HG03520 (cell line): ENCODE results near the gene GNG12.

Experiments used
- ATAC-seq: cut with Tn5 transposase; IDR thresholded peaks from one replicate; pipeline ENCODE4 v1.9.1; 2021; ENCODE audit warnings: mild to moderate bottlenecking, moderate library complexity; ENCODE audit not compliant: unreplicated experiment

GNG12 gene

DNA sequence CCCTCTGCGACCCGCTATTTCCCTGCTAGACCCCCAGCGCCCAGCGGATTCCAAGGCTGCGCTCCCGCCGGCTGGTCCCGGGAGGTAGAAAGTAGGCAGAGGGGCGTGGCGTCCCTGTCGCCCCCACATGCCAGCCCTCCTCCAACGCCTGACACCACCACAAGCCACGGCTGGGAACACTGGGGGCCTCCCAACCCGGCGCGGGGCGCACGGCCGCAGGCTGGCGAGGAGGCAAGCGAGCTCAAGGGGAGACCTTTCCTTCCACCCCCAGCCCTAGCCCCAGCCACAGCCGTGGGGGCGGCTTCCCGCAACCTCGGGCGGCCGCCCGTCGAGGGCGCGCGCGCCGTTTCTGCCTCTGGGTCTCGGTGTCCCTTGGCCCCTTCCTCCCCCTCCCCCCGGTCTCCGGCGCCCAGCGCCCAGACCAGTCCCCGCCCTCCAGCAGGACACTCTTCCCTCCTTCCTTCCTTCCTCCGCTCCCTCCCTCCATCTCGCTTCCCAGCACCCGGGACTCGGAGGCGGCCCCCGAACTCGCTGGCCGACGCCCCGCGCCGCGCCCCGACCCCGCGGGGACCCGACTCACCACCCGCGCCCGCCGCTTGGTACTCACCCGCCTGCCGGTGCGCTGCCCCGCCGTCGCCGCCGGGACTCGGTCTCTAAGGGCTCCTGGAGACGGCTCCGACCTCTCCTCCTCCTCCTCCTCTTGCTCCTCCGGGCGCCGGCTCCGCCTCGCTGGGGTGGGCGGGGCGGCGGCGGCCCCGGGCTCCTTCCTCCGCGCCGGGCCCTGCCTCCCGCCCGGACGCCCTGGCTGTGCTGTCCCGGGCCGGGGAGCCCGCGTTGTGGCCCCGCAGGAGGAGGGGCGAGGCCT is at the start of gene GNG12:
GNG12 (minus strand) TSS at position 731 of the 865 bp plus-strand sequence. CDS start 125,781 bp downstream, outside the sequence.
- no peak for ATAC-seq

DNA sequence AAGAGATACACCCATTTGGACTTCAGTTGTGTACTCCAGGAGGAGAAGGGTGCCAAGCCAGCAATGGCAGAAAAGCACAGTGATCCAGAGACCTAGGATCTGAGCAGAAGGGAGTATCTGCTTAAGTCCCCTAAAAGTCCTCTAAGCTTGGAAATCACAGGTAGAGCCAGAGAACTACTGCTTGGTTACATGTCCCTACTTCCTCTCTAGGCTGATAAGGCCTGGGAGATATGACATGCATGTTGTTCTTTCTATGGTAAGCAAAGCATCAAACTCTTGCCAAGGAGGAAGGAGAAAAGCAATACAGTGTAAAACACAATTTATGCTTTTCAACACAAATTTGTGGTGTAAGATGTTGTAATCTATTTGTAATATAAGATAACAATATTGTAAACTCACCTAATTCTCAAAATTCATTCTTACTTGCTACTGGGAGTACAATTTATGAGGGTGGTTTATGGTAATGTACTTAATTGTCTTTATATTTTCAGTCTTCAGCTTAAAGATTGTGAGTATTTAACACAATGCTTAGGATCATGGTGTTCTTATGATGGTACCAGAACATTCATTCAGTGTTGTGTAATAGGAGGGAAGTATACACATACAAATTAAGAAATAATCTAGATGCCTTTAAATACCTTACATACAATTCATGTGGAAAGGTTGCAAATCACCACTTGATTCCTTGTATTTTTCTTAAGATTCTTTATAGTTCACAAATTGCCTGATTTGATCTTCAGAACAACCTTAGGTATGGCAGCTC is 49.1 kb upstream of the GNG12 start:
- ATAC-seq: no peak

DNA sequence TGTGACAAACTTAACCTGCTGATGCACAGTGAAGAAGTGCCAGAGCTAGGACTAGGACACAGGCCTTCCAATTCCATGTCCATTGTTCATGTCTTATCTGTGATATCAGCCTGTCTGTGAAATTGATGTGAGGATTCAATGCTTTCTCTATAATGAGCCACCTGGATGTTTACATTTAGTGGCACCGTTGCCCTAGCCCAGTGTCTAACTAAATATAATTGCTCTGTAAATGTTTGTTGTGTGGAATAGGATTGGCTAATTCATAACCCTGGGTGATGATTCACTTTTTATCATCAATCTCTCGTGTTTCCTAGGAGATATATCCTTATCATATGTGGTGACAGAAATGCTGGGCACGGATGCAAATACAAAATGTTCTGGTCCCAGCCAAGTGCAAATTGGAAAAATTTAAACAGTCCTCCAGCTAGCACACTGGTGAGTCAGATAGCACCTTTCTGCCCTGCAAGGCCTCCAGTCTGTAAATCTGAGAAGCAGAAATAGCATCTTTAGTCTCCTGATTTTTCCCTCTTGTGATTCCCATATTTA is 46.9 kb upstream of the GNG12 start:
- no peak for ATAC-seq

DNA sequence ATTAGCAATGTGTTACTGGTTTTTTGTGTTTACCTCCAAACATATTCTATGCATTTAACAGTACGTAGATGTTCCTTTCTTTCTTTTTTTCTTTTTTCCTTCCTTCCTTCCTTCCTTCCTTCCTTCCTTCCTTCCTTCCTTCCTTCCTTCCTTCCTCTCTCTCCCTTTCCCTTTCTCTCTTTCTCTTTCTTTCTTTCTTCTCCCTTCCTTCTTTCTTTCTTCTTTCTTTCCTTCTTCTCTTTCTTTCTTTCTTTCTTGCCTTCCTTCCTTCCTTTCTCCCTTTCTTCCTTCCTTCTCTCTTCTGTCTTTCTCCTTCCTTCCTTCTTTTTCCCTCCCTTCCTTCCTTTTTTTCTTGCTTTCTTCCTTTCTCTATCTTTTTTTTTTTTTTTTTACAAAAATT is 46.2 kb upstream of the GNG12 start:
- ATAC-seq: no peak

DNA sequence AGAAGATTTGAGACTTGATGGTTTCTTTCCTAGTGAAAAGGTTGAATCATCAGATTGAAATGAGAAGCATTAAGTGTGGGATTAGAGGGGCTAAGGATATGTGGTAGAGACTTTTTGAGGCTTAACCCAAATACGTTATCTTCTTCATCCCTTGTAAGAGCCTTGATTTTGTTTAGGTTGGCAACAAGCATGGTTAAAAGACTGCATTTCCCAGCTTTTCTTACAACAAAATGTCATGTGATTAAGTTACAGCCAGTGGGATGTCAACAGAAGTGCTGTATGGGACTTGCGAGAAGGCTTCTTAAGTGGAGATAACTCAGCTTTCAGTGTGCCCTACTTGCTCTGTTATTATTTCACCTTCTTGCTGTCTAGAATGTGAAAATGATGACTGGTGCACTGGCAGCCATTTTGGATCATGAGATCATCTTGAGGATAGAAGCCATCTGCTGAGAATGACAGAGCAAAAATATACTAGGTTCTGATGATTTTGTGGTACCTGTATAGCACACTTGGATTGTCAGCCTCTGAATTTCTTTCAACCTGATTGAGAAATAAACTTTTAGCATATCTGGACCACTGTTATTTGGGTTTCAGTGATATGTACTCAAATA is 41.3 kb upstream of the GNG12 start:
- ATAC-seq: no peak

DNA sequence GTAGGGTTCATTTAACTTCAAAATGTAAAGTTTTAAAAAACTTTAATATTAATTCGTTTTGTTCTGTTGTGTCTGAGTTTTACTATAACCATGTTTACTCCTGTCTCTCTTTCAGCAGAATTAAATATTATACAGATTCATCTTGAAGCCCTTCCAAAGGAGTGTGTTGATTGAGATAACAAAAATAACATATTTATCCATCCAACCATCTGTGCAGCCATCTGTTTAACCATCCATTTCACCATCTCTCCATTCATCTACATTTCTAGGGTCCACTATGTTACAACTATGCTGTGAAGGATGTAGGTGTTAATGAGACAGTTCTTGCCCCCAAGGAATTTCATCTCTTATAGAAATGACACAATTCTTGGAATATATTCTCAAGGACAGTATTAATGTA is 36.0 kb upstream of the GNG12 start:
- ATAC-seq: no peak

DNA sequence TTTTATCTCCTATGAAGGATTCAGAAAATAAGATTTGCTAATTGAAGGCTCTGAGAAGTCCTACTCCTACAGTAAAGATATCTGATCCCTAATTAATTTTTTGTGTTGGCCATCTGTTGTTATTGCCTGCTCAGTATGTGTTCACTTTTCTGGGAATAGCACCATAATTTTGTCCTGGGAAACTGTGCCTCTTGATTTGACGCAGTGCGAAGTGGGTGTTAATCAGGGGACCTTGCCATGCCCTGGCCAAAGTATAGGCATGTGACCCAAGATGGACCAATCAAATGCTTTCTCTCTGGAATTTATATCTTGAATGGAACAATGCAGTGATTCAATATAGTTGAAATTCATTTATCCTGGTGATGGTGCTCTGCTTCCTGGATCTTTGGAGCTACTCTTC is 30.4 kb upstream of the GNG12 start:
- no peak for ATAC-seq

DNA sequence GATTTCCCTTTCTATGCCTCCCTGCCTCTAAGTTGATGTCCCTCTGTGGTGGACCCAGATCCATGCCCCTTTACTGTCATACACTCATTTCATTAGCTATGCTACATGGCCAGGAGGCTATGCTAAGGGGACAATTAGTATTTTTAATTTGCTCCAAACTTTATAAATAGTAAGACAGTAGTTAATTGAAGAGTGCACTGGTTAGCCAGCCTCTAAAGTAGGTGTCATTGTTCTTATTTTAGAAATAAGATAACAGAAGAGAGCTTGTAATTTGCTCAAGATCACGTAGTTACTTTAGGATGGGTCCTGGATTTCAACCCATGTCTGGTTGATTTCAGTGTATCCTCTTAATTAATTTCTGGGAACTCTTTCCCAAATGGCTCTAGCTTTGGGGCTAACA is 29.4 kb upstream of the GNG12 start:
- ATAC-seq: no peak

DNA sequence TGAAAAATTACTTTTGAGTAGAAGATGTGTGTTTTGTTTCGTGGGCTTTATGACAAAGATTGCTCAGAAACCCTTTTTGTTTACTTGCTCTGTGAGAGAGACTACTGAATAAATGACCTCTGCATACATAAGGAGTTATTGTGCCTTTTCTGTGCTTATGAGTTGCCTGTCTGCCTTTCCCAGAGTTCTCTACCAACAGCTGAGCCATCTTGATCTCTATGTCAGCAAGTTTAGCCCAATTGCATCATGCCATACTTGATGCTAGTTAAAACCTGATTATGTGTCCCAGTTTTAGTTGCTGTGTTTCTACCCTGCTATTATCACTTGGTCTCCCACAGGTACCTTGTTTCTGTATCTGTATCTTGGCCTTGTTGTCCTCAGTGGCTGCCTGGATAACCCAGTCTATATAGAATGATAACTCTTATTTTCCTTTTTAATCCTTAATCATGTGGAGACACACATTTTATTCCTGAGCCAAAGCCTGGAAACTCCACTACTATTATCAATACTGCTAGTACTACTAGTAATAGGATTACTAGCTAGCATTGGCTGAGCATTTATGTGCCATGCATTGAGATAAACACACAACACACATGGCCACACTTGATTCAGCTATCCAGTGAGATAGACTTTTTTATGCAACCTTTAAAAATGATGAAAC is 28.7 kb upstream of the GNG12 start:
- ATAC-seq: no peak

DNA sequence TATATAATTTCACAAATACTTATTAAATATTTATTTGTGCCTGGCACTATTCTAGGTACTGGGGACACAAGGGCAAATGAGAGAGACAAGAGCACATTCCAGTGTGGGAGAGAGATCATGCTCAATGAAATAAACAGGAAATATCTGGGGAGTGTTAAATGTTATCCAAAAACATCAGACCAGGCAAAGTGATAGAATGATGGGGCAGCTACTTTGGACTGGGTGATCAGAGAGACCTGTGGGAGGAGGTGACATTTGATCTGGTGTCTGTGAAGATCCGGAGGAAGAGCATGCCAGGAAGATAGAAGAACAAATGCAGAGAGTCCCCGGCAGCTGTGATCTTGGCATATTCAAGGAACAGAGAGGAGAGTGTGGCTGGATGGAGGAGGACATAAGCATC is 27.5 kb upstream of the GNG12 start:
- ATAC-seq: no peak

DNA sequence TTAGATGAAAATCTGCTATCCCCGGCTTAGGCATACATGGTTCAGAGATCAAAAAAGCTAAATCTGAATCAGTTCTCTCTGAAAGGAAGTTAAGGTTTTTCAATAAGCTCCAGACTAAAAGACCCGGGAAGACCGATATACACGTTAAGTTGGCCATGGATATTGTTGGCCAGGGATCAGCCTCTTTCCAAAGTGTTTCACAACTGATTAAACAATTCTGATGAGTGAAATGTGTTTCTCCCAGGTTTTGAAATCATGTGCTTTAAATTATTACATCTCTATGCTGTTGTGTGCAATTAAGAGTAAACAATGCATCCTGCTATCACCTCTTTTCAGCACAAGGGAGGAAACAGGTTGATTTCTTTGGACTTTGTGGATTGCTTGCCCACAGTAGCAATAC is 23.7 kb upstream of the GNG12 start:
- no peak for ATAC-seq

DNA sequence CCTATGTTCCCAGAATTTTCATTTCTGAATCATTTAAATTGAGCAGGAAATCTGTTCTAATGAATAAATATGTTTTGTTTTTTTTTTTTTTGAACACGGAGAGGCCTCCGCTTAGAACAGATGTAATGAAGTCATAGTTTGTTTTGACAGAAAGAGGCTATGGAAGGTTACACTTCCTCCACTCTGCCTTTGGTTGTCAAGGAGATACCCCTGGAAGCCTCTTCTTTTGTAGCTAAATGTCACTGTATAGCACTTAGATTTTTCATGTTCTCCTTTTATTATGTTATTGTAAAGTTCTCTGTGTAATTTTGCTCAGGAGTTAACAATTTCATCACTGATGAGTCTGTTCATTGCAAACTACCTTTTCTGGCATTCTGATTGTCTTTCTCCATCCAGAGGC is 22.7 kb upstream of the GNG12 start:
- no peak for ATAC-seq

DNA sequence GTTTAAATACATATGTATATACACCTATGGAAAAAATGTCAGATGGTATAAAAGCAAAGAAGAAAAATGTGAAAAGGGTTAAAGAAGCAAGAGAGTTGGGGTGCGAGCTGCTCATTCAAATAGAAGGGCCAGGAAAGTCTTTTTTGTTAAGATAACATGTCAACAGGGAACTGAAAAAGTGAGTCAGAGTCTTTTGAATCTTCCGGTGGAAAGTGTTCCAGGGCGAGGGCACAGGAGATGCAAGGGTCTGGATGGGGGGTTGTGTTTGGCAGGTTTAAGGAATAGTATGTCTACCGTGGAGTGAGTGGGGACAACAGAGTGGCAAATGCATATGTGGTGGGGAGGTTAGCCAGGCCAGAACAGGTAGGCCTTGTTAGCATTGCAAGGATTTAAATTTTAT is 22.2 kb upstream of the GNG12 start:
- ATAC-seq: no peak

DNA sequence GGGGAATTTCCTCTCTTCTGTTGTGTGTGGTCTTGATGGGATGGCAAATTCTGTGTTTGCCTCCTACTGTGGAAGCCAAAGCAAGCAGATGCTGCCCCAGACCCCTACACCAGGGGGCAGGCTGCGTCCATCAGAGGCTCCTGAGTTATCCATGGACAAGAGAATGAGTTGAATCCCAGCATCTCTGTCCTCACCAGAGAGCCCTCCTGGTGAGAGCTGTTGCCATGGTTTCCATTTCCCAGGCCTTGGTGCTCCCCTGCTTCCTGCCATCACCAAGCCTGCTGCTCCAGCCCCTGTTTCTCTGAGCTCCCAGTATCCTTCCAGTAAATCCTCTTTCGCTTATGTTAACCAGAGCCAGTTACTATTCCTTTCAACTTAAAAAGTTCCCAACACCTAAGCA is 20.4 kb upstream of the GNG12 start:
- ATAC-seq: no peak

DNA sequence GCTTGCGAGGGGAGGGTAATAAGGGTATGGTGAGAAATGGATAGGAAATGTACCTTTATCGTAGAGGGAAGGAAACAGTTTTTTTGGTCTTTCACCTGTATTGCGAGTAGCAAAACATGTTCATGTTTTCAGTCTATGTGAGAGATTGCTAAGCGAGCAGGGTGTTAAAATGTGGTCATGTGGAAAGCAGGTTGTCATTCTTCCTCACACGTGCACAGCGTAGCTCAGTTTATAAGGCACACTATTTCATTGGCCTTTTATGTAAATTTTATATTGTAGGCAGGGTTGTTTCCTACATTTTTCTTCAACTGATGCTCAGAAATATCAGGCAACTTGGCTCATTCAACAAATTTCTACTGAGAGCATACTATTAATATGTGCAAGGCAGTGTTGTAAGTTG is 18.5 kb upstream of the GNG12 start:
- ATAC-seq: no peak

DNA sequence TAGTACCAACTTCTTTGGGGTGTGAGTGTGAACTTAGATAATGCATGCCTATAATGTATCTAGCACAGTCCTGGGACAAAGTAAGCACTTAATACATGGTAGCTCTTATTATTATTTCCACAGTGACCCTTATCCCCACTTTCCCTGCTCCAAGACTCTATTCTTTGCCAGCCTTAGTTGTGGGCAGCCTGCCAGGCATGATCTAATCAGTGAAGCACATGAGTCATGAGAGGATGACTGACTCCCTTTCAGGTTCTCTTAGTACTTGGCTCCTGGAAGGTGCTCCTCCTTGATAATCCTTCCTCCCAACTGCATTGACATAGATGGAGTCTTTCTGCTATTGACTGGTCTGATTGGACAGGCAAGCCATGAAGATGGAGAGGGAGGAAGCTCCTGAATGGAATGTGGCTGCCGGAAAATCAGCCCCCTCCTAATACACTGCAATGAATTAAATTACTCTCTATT is 17.4 kb upstream of the GNG12 start:
- no peak for ATAC-seq

DNA sequence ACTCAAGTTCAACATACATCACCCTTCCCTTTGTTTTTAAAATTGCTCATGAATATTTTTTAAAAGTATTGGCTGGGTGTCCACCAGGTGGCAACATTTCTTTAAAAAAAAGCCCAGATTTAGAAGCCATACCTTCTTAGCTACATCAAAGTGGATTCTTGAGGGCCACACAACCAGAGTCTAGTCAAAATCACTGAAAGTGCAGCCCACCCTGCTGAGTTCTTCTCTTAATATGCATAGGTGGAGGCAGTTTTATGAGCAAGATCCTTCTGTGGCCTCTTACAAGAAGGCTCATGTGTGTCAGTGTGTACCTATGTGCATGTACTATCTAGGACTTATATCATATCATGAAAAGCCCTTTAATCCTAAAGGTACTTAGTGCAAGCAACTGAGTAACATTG is 16.9 kb upstream of the GNG12 start:
- ATAC-seq: no peak

DNA sequence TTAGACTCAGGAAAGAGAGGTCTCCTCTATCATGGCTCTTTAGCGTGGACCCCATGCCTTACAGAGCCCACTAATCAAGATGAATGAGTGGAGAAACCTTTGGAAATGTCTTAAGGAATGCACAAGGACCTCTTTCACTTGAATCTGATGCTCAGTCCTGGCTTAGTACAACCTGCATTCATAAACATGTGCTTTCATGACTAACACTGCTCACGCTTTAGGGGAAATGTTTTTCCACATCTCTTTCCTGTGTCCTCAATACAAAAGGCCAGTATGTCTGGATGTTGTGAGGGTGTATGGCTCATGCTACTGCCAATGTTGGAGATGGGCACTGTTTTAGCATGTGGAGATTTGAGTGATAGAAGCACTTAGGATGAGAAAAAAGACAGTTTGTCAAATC is 14.2 kb upstream of the GNG12 start:
- ATAC-seq: no peak

DNA sequence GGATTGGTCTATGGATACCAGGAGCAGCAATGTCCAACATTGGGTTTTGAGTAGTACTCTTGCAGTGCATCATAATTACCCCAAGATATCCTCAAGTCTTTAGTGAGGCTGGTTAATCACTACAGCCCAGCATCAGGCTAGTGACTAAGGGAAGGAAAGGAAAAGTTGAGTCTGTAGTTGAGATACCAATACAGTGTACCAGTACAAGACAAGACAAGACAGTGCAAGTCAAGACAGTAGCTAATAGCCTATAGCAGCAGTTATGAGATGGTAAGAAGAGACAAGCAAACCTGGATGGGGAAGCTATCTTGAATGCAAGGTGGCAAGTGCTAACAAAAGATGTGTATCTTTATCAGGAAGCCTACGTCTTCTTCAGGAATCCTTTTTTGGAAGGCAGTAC is 13.3 kb upstream of the GNG12 start:
- no peak for ATAC-seq

DNA sequence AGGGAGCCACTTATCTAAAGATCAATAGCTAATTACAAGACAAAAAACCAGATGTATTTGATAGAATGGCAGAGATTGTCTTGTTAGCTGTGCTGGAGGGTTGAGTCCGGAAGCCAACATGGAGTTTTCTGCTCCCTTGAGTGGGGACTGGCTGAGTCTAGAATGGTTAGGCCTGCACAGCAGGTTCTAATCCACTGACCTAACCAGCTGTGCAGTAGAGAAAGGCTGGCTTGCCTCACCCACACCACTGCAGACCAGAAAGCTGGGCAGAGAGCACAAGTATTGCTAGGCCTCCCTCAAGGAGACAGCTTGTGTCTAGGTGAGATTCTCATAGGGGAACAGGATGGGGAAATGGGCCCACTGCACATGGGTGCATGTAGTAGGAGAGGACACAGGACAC is 11.7 kb upstream of the GNG12 start:
- no peak for ATAC-seq

DNA sequence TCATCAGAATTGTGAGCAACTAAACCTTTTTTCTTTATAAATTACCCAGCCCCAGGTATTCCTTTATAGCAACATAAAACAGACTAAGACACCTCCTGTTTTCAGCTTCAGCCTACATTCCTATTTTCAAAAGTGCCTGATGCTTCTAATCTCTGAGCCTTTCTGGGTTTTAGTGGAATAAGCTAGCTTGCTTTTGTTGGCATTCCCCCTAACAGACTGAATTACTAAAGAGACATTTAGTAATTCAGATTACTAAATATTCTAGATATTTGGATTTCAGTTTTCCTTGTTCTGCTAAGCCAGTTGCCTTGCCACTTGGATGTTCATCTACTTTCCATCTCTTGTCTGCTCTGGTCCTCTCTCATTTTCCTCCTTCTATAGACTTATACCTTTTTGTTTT is 10.5 kb upstream of the GNG12 start:
- ATAC-seq: no peak
